Spleen (tissue), 7 donors: ENCODE measurements around the gene AGAP2.

Experiments
- CTCF ChIP-seq, 11 experiments: fragments of 200-600 bp in 7 of 11; fragments of 450-650 bp in 4 of 11; sonication (generic) in 4 of 11; IDR thresholded peaks in 8 of 11; conservative IDR thresholded peaks in 3 of 11; 1 replicate in 7 of 11; 2 replicates in 4 of 11; pipeline versions ENCODE4 v1.4.0 to v1.8.0; 2016 to 2021; ENCODE audit warnings: antibody characterized with exemption in 11 of 11, inconsistent platforms in 4 of 11, mild to moderate bottlenecking in 1 of 11
- POLR2AphosphoS5 ChIP-seq, 3 donors: sonication (generic); formaldehyde crosslinking; IDR thresholded peaks; one replicate each; pipeline ENCODE4 v1.5.1; 2017; ENCODE audit warnings: antibody characterized with exemption in 3 of 3
- donor health status: DM: no; HTN: no; CAD: no; lungs with moderate emphysema.
- donor health status: DM: no; HTN: no; CAD: no.
- donor health status: DM: no; HTN: no; CAD: no.

- TF ChIP-seq CTCF (IDR thresholded peaks at IDR 0.05 in 8 of 11, conservative IDR thresholded peaks at IDR 0.05 in 3 of 11) (no peak), POLR2AphosphoS5 (IDR thresholded peaks at IDR 0.05) (peak; percentile 79 to 85 (median 85))
Observed at GRCh38 chr12:57771873-57772428, 33.4 kb upstream of the AGAP2 start, which contains the start of gene METTL1.
